ENCODE data around the gene ALMS1.
A peak's percentile ranks its signal among the peaks of the same experiment; 100 is the strongest.
"Not testable (repeated sequence)": the region's sequence is repeated elsewhere in the genome, so short reads cannot be mapped to it uniquely, and the experiment has no call there.

ALMS1 gene

DNA sequence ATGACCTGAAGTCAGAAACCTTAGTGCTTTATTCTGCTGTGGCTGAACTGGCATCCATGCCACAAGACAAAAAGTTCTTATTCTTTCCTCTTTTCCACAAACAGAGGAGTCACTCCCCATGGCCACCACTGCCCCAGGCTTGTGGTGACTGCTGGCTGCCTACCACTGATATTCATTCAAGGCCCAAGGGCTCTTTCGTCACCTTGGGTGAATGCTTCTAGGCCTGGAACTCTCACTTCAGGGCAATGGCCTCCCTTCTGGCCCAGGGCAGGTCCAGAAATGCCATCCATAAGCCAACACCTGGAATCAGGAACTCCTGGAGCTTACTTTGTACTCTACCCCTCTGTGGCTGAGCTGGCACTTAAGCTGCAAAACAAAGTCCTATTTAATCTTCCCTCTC is 146.7 kb downstream of the ALMS1 start:
- no peak overlapping the region for H2AFZ ChIP-seq (ENCODE audit: insufficient read depth, low read length, poor library complexity)
- no peak overlapping the region for H2BK12ac ChIP-seq (ENCODE audit: low read length)
- H4K12ac ChIP-seq (ENCODE audit: low read depth, low read length), result no peak overlapping the region
- H3K9me3 ChIP-seq (ENCODE audit: insufficient read depth, low read depth, low read length), result peaks cover 6% of the 10 kb centered on the region
- no peak overlapping the region for H3K18ac ChIP-seq (ENCODE audit: low read length)
- no peak overlapping the region for H4K91ac ChIP-seq (ENCODE audit: low read depth, low read length)
- DNase-seq, result peak; percentile 80 to 81
- H3K79me1 ChIP-seq (ENCODE audit: low read length), result no peaks in the 10 kb centered on the region
- no peak overlapping the region for H3K4me2 ChIP-seq (ENCODE audit: low read length)
- H3K4ac ChIP-seq (ENCODE audit: low read depth, low read length), result no peak overlapping the region
- no peak overlapping the region for H4K8ac ChIP-seq (ENCODE audit: low read depth, low read length)
- no peak overlapping the region for H3K4me3 ChIP-seq (ENCODE audit: low read depth, low read length)
- H3K9ac ChIP-seq (ENCODE audit: low read length), result no peak overlapping the region
- H3K14ac ChIP-seq (ENCODE audit: low read length), result no peak overlapping the region
- H3K79me2 ChIP-seq (ENCODE audit: control insufficient read depth, insufficient read depth, low read length, poor library complexity), result no peaks in the 10 kb centered on the region
- H2BK5ac ChIP-seq (ENCODE audit: low read depth, low read length, poor library complexity), result no peak overlapping the region
- H3K36me3 ChIP-seq (ENCODE audit: control insufficient read depth in 1 of 2, insufficient read depth in 2 of 2, low read length in 2 of 2), result peaks cover 2% of the 10 kb centered on the region in 2 experiments
- no CpG with 5 or more reads among the region's 1 CpG for WGBS (ENCODE audit: extremely low coverage, insufficient coverage, insufficient read length)
- H3K27me3 ChIP-seq (ENCODE audit: insufficient read depth, low read length), result no peaks in the 10 kb centered on the region
- no peak overlapping the region for H3K27ac ChIP-seq (ENCODE audit: low read depth, low read length)
- no peak overlapping the region for H3K23ac ChIP-seq (ENCODE audit: low read length)
- no peak overlapping the region for H2BK120ac ChIP-seq (ENCODE audit: insufficient read depth, low read length, poor library complexity)
- H2AK5ac ChIP-seq (ENCODE audit: low read length), result no peak overlapping the region
- no peaks in the 10 kb centered on the region for H3K4me1 ChIP-seq (ENCODE audit: control insufficient read depth in 1 of 2, insufficient read depth in 2 of 2, low read length in 2 of 2)

DNA sequence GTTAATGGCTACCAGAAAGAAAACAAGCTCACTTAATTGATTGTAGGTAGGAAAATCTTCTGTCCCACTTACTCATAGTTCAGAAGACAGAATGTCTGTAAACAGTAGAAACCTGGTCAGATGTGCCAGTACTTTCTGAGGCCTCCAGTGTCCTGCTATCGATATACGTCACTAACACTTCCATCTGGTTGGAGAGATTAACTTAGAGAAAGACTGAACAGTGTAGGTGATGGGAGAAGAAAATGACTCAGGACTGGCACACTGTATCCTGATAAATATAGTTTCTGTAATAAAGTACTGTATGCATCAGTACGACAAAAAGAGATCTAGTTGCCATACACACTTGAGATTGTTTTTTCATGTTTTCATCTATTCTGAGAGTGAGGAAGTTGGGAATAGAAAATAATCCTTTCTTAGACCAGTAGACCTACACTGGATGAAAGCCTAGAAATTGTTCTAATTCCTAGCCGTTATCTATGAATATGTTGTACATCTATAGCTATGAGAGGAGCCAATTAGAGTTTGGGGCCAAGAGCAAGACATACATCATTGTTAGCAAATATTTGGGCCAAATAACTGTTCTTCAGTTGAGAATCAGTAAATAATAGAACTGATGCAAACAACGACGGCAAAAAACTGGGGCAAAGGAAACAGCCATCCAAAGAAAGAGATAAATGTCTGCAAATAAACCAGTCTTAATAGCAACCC is 150.7 kb downstream of the ALMS1 start:
- no peak overlapping the region for H2BK120ac ChIP-seq (ENCODE audit: insufficient read depth, low read length, poor library complexity)
- H3K4ac ChIP-seq (ENCODE audit: low read depth, low read length), result no peak overlapping the region
- no peak overlapping the region for H2BK5ac ChIP-seq (ENCODE audit: low read depth, low read length, poor library complexity)
- H2BK12ac ChIP-seq (ENCODE audit: low read length), result no peak overlapping the region
- H3K9me3 ChIP-seq (ENCODE audit: insufficient read depth, low read depth, low read length), result peaks cover 5% of the 10 kb centered on the region
- no CpG with 5 or more reads among the region's 6 CpGs for WGBS (ENCODE audit: extremely low coverage, insufficient coverage, insufficient read length)
- no peak overlapping the region for H4K8ac ChIP-seq (ENCODE audit: low read depth, low read length)
- H3K18ac ChIP-seq (ENCODE audit: low read length), result no peak overlapping the region
- no peak overlapping the region for H3K4me3 ChIP-seq (ENCODE audit: low read depth, low read length)
- no peak overlapping the region for H4K91ac ChIP-seq (ENCODE audit: low read depth, low read length)
- H3K4me1 ChIP-seq (ENCODE audit: control insufficient read depth in 1 of 2, insufficient read depth in 2 of 2, low read length in 2 of 2), result no peaks in the 10 kb centered on the region
- H3K4me2 ChIP-seq (ENCODE audit: low read length), result no peak overlapping the region
- no peak overlapping the region for H3K9ac ChIP-seq (ENCODE audit: low read length)
- no peak overlapping the region for H2AFZ ChIP-seq (ENCODE audit: insufficient read depth, low read length, poor library complexity)
- H2AK5ac ChIP-seq (ENCODE audit: low read length), result no peak overlapping the region
- H3K36me3 ChIP-seq (ENCODE audit: control insufficient read depth in 1 of 2, insufficient read depth in 2 of 2, low read length in 2 of 2), result peaks cover 2 to 11% of the 10 kb centered on the region in 2 experiments
- no peaks in the 10 kb centered on the region for H3K27me3 ChIP-seq (ENCODE audit: insufficient read depth, low read length)
- no peaks in the 10 kb centered on the region for H3K79me2 ChIP-seq (ENCODE audit: control insufficient read depth, insufficient read depth, low read length, poor library complexity)
- H3K23ac ChIP-seq (ENCODE audit: low read length), result no peak overlapping the region
- H4K12ac ChIP-seq (ENCODE audit: low read depth, low read length), result no peak overlapping the region
- no peak overlapping the region for H3K14ac ChIP-seq (ENCODE audit: low read length)
- no peak overlapping the region for H3K27ac ChIP-seq (ENCODE audit: low read depth, low read length)
- DNase-seq, result no peak
- H3K79me1 ChIP-seq (ENCODE audit: low read length), result no peaks in the 10 kb centered on the region

DNA sequence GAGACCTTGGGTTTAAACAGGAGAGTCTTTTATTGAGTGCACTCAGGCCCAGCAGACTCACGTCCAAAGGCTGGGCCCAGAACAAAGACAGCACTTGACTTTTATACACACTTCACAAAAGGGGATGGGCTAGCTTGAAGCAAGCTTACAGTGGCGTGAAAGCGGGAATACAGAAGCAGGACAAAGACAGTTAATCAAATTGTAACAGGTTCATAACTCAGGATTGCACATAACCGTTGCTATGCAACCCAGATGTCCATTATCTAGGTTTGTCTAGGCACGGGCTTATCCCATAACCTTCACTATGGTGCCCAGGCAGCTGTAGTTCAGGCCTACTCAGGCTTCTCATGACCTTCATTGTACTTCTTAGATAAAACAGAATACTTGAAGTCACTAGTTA is 175.2 kb downstream of the ALMS1 start:
- H4K12ac ChIP-seq (ENCODE audit: low read depth, low read length); H3K18ac ChIP-seq (ENCODE audit: low read length); H3K36me3 ChIP-seq (ENCODE audit: control insufficient read depth in 1 of 2, insufficient read depth in 2 of 2, low read length in 2 of 2); H3K4ac ChIP-seq (ENCODE audit: low read depth, low read length); H4K91ac ChIP-seq (ENCODE audit: low read depth, low read length); H3K9me3 ChIP-seq (ENCODE audit: insufficient read depth, low read depth, low read length); H2AK5ac ChIP-seq (ENCODE audit: low read length); H3K27me3 ChIP-seq (ENCODE audit: insufficient read depth, low read length); H3K4me3 ChIP-seq (ENCODE audit: low read depth, low read length); H3K14ac ChIP-seq (ENCODE audit: low read length); H3K79me1 ChIP-seq (ENCODE audit: low read length); H2BK12ac ChIP-seq (ENCODE audit: low read length); H3K79me2 ChIP-seq (ENCODE audit: control insufficient read depth, insufficient read depth, low read length, poor library complexity); H3K9ac ChIP-seq (ENCODE audit: low read length); H2BK5ac ChIP-seq (ENCODE audit: low read depth, low read length, poor library complexity); H2BK120ac ChIP-seq (ENCODE audit: insufficient read depth, low read length, poor library complexity); DNase-seq; H4K8ac ChIP-seq (ENCODE audit: low read depth, low read length); H3K4me1 ChIP-seq (ENCODE audit: control insufficient read depth in 1 of 2, insufficient read depth in 2 of 2, low read length in 2 of 2); H3K23ac ChIP-seq (ENCODE audit: low read length); H2AFZ ChIP-seq (ENCODE audit: insufficient read depth, low read length, poor library complexity); H3K4me2 ChIP-seq (ENCODE audit: low read length); H3K27ac ChIP-seq (ENCODE audit: low read depth, low read length): not testable (repeated sequence)
- WGBS (ENCODE audit: extremely low coverage, insufficient coverage, insufficient read length), result no CpG with 5 or more reads among the region's 5 CpGs

DNA sequence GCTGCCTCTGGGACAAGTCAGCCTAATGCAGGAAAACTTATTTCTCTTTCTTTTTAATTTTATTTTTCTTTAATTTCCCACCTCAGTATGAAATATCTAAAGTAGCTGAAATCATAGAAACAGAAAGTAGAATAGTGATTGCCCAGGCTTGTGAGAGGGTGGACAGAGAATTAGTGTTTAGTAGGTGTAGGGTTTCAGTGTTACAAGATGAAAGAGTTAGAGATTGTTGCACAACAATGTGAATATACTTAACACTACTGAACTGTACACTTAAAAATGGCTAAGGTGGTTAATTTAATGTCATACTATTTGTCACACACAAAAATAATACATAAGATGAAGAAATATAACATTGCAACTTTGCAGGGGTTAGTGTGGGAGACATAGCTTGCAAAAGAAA is 175.8 kb downstream of the ALMS1 start:
- DNase-seq, result no peak
- Histone ChIP-seq H4K12ac (ENCODE audit: low read depth, low read length) (no peak overlapping the region), H3K4me3 (ENCODE audit: low read depth, low read length) (no peak overlapping the region), H3K18ac (ENCODE audit: low read length) (no peak overlapping the region), H4K8ac (ENCODE audit: low read depth, low read length) (no peak overlapping the region), H3K27me3 (ENCODE audit: insufficient read depth, low read length) (no peaks in the 10 kb centered on the region), H2AK5ac (ENCODE audit: low read length) (no peak overlapping the region), H3K36me3 (ENCODE audit: control insufficient read depth in 1 of 2, insufficient read depth in 2 of 2, low read length in 2 of 2) (no peaks in the 10 kb centered on the region), H3K9me3 (ENCODE audit: insufficient read depth, low read depth, low read length) (no peaks in the 10 kb centered on the region), H2BK12ac (ENCODE audit: low read length) (no peak overlapping the region), H2AFZ (ENCODE audit: insufficient read depth, low read length, poor library complexity) (no peak overlapping the region), H3K4me2 (ENCODE audit: low read length) (no peak overlapping the region), H4K91ac (ENCODE audit: low read depth, low read length) (no peak overlapping the region), H3K4me1 (ENCODE audit: control insufficient read depth in 1 of 2, insufficient read depth in 2 of 2, low read length in 2 of 2) (no peaks in the 10 kb centered on the region), H2BK120ac (ENCODE audit: insufficient read depth, low read length, poor library complexity) (no peak overlapping the region), H3K9ac (ENCODE audit: low read length) (no peak overlapping the region), H2BK5ac (ENCODE audit: low read depth, low read length, poor library complexity) (no peak overlapping the region), H3K23ac (ENCODE audit: low read length) (no peak overlapping the region), H3K4ac (ENCODE audit: low read depth, low read length) (no peak overlapping the region), H3K14ac (ENCODE audit: low read length) (no peak overlapping the region), H3K79me1 (ENCODE audit: low read length) (no peaks in the 10 kb centered on the region), H3K27ac (ENCODE audit: low read depth, low read length) (no peak overlapping the region), H3K79me2 (ENCODE audit: control insufficient read depth, insufficient read depth, low read length, poor library complexity) (no peaks in the 10 kb centered on the region)

Data from trophoblast cell (in vitro differentiated cells and primary cell).